ENCODE measurements around the gene N4BP2L2. TPM values are rescaled to one million over a fixed set of nuclear protein-coding genes. Genes with fewer than 3 reads are reported as not detected.

Gene N4BP2L2
- total RNA-seq, 1 experiment from 2014 or later, result 99.2 TPM

DNA sequence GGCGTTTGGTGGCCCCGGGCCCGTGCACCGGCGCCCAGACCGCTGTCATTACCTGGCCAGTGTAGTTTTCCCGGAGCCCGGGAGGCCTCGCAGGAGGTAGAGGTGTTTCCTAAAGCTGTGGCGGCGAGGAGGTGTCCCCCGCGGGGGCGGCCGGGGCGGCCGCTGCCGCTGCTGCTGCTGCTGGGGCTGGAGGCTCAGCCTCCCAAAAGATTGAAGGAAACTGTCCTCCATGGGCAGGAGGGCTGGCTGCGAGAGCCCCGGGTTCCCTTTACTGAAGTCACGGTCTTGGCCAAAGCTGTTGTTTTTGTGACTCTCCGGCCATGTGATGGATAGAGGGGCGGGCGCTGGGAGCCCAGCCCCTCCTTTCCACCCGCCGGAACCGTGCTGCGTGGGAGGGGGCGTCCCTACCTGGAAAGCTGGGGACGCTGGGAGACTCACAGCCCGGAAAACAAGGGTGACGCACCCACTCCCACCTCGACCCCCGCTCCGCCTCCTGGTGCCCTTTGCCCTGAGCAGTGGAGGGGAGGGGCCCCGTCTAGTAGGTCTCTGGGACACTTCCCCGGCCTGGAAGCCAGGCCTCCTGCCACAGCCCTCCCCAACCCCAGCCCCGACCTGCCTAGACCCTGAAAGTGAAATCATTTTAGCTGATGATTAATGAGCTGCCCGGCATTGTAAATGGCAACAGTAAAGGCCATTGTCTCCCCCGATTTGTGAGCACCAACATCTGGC is 110.6 kb downstream of the N4BP2L2 start, which contains the start of gene N4BP2L1:
Gene N4BP2L1 (minus strand): TSS at position 279 of the 729 bp plus-strand sequence. CDS start 48 bp downstream, at position 231.
- DNase-seq (ENCODE audit: extremely low read depth, low read depth), result no peak

- DNase-seq (ENCODE audit: extremely low read depth, low read depth), result no peak
These were observed 111.4 kb downstream of the N4BP2L2 start for GRCh38 chr13:32426990-32427851.

DNA sequence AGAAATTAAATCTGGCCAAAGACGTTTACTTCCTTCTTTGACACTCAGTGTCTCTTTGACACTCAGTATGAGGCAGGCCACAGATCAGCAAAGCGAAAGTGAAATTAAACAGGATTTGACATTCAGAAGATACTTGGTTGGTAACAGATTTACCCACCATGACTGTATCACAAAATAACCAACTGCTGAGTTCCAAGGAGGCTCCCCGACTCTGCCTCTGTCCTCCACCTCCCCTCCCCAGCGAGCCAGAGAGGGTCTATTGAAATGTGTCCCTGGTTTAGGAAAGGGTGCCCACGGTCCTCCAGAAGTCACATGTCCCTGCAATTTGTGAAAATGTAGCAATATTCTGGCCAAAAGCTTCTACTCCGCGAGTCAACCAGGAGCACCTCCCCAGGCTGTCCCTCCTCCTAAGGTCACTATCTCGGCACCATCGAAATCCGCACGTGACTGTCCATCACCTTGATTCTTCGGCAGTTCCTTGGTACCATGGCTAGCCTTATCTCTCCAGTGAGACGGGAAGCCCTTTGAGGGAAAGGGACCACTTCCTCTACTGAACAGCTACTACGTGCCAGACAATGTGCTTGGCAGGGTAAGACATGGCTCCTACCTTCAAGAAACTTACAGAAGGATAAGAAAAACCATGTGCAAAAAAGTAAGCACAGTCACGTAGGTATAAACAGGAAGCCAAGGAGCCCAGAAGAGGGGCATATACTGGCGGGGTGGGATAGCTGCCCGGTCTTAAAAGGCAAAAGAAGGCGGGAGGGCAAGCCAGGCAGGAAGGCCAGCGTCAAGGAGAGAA is 112.2 kb downstream of the N4BP2L2 start:
- no peak for DNase-seq (ENCODE audit: extremely low read depth, low read depth)

- no peak for DNase-seq (ENCODE audit: extremely low read depth, low read depth)
These were observed 113.4 kb downstream of the N4BP2L2 start for GRCh38 chr13:32425158-32425557.

- DNase-seq (ENCODE audit: extremely low read depth, low read depth), result no peak
These were observed 115.0 kb downstream of the N4BP2L2 start for GRCh38 chr13:32423592-32423991.

DNA sequence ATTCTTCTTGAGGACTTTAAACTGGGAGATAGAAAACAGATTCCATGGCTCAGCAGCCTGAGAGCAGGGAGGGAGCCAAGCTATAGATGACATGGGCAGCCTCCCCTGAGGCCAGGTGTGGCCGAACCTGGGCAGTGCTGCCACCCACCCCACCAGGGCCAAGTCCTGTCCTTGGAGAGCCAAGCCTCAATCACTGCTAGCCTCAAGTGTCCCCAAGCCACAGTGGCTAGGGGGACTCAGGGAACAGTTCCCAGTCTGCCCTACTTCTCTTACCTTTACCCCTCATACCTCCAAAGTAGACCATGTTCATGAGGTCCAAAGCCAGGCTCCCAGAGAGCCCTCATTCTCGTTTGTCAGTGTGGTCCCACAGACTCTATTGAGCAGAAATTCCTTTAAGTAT is 118.7 kb downstream of the N4BP2L2 start:
- DNase-seq (ENCODE audit: extremely low read depth, low read depth), result no peak

- DNase-seq (ENCODE audit: extremely low read depth, low read depth), result no peak
These were observed 120.6 kb downstream of the N4BP2L2 start for GRCh38 chr13:32417995-32418394.

GRCh38 chr13:32415019-32415418 is 123.6 kb downstream of the N4BP2L2 start:
- DNase-seq (ENCODE audit: extremely low read depth, low read depth), result no peak

DNA sequence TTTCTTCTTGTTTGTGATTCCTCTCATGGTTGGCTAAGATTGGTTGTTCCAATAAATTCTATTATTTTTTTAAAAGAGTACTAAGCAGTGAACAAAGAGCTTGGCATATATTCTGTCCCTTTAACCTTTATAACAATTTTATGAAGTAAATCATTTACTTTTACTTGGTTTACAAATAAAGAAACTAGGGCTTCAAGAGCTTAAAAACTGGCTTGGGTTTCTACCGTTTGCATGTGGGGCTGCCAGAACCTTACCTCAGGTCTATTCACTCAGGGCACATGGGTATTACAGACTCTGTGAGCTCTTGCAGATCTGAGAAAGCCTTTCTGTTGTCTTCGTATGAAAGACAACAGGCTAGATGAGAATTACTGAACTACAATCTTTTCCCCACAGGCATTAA is 124.0 kb downstream of the N4BP2L2 start:
- DNase-seq (ENCODE audit: extremely low read depth, low read depth), result no peak

DNA sequence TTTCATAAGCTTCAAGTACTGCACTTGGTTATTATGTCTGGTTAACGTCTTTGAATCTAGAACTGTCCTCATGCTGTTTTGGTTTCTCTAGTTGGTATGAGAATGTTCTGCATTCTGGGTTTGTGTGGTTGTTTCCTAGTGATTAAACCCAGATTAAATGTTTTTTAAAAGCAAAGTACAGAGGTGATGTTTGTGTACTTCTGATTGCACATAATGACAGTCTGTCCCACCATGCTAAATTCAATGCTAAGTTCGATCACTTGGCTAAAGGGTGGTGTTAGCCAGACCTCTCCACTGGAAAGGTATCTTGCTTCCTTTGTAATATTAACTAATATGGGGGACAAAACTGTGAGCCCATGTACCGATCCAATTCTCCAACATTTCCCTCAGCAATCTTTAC is 125.3 kb downstream of the N4BP2L2 start:
- no peak for DNase-seq (ENCODE audit: extremely low read depth, low read depth)

- DNase-seq (ENCODE audit: extremely low read depth, low read depth), result no peak
These were observed 128.8 kb downstream of the N4BP2L2 start for GRCh38 chr13:32409561-32410421.

- no peak for DNase-seq (ENCODE audit: extremely low read depth, low read depth)
These were observed 129.6 kb downstream of the N4BP2L2 start for GRCh38 chr13:32409001-32409313.

DNA sequence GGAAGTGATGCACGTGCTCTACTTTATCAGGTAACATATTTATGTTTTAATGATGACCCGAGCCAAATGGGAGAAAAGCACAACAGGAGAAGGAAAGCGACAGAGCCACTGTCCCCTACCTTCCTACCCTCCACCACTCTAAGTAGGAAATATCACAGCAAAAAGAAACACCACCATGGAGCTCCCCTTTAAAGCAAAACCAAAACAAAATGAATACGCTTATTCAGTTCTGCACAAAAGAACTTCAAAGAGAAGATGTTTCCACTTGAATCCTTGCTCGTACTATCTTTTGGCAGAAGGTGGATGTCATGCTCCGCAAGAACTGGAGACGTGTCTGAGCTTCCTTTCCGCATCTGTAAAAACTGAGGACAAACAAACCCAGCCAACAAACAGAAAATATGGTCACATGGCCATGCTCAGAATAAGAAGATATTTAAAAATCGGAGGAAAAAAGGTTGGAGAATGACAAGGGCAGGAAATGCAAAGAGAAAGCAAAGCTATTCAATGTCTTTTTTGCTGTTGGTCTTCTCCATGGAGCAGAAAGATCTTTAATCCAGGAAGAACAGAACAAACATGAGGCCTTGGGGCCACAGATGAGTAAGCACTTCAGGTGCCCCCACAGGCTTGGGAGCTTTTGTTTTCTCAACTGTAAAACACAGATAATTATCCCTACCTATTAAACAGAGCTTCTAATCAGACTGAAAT is 130.1 kb downstream of the N4BP2L2 start:
- DNase-seq (ENCODE audit: extremely low read depth, low read depth), result no peak

DNA sequence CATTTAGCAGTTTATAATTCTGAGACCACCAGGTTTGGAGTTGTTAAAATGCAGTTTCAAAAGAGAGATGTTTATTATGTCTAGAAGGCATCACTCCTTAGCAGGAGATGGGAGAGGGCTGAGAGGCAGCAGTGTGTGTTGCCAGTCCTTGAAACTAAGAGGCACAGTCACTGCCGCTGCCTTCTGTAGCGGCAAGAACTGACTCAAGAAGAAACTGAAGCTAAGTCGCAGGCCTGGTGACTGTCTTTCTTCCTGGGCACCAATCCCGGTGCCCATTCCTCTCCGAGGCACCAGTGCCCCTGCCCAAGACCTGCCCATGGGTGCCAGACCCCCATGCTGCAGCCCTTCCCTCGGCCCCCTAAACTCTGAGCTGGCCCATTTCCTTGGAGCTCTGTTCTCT is 130.7 kb downstream of the N4BP2L2 start:
- no peak for DNase-seq (ENCODE audit: extremely low read depth, low read depth)

GRCh38 chr13:32403108-32403507 is 135.5 kb downstream of the N4BP2L2 start:
- DNase-seq (ENCODE audit: extremely low read depth, low read depth), result no peak

- no peak for DNase-seq (ENCODE audit: extremely low read depth, low read depth)
These were observed 147.4 kb downstream of the N4BP2L2 start for GRCh38 chr13:32391101-32391619.

GRCh38 chr13:32390484-32390883 is 148.1 kb downstream of the N4BP2L2 start:
- no peak for DNase-seq (ENCODE audit: extremely low read depth, low read depth)

GRCh38 chr13:32390048-32390447 is 148.5 kb downstream of the N4BP2L2 start:
- no peak for DNase-seq (ENCODE audit: extremely low read depth, low read depth)

DNA sequence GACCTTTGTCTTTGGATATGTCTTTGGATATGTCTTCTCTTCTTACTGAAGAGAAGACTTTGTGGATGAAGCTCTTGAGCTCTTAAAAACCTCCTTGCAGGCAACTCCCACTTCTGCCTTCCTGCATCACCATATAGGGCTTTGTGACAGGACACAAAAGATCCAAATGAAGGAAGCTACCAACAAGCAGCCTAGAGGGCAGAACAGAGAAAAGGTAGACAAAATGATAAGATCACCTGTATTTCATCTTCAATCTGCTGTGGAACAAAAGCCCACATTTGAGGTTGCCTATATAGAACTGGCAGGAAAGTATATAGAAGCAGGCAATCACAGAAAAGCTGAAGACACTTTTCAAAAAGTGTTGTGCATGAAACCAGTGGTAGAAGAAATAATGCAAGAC is 153.2 kb downstream of the N4BP2L2 start:
- DNase-seq (ENCODE audit: extremely low read depth, low read depth), result no peak
